HG03039 (cell line): Measurements from ENCODE around the gene RBM26.
"Not testable (repeated sequence)": the region's sequence is repeated elsewhere in the genome, so short reads cannot be mapped to it uniquely, and the experiment has no call there.

Experiments used
- ATAC-seq: cut with Tn5 transposase; IDR thresholded peaks from one replicate; pipeline ENCODE4 v1.9.1; 2021; ENCODE audit warnings: mild to moderate bottlenecking, moderate library complexity; ENCODE audit not compliant: unreplicated experiment

The RBM26 gene

DNA sequence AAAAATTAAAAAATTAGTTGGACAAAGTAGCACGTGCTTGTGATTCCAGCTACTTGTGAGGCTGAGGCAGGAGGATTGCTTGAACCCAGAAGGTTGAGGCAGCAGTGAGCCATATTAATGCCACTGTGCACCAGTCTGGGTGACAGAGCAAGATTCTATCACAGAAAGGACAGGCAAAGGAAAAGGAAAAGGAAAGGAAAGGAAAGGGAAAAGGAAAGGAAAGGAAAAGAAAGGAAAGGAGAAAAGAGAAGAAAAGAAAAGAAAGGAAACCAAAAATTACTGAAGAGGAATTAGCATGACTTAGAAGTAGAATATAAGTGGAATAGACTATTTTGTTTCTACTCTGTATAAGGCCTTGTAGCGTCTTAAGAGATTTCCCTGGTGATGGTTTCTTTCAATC is 122.3 kb downstream of the RBM26 start:
- no peak for ATAC-seq

DNA sequence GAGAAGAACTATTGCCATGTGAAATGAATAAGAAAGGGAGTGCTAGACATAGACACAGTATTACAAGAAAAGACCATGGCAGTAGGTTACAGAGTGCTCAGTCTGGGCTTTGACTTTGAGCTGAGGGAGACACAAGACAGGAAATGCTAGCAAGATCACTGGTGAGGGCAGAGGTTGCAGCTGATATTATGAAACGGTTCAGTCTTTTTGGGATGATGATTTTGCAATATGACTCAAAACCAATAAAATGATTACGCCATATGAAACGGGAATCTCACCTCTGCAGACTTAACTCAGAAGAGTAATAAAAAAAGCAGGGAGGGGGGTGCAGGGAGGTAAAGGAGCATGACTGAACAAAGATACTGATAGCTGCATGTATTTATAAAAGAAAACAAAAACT is 123.1 kb downstream of the RBM26 start:
- ATAC-seq, result no peak

DNA sequence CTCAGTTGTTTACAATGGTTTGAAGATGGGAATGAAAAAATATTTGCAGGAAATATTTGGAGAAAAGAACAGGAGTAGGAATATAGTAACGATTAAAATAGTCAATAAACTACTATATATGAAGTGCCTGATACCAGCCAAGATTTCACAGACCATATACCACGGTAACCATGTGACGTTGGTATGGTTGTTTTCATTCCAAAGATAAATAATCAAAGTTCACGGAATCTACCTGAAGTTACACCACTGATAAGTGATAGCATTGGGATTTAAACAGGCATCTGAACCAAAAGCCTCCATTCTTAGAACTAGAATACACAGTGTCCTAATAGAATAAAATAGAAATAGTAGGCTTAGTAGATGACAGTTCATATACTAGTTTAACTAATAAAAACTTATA is 123.5 kb downstream of the RBM26 start:
- ATAC-seq, result no peak

DNA sequence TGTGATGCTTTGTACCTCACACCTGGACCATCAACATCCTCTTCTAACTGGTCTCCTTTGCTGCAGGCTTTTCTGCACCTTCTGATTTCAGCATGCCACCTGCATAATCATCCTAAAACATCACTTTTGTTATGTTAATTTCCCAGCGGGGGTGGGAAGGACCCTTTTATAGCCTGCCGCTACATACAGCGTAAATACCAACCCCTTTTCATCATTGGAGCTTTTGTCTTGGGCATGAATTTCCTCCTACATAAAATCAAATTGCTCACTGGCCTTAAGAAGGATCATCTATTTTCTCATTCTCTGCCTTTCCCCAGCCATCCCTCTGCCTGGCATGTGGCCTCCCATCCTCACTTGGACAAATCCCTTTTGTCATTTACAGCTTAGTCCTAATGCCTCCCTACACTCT is 124.7 kb downstream of the RBM26 start:
- ATAC-seq, result no peak

DNA sequence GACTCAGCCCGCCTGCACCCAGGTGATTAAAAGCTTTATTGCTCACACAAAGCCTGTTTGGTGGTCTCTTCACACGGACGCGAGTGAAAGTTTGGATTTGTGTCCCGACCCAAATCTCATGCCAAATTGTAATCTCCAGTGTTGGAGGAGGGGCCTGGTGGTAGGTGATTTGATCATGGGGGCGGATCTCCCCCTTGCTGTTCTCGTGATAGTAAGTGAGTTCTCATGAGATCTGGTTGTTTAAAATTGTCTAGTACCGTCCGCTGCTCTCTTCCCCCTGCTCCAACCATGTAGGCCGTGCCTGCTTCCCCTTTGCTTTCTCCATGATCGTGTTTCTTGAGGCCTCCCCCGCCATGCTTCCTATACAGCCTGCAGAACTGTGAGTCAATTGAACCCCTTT is 126.3 kb downstream of the RBM26 start:
- not testable (repeated sequence) for ATAC-seq

DNA sequence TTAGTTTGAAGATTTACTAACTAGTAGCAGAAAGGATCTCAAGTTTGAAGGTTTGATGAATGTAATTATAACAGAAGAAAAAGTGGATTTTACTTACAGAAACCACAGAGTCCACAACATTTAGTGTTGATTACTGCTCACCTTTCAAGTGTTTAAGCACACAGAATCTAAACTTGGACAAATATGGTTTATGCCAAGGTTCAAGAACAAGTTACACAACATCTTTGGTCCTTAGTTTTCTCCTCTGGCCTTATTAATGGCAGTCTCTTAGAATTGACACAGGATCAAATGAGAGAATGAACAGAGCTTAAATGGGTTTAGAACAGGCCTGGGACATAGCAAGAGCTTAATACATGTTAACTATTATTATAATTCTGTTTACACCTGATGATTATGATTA is 133.0 kb downstream of the RBM26 start:
- ATAC-seq, result no peak

DNA sequence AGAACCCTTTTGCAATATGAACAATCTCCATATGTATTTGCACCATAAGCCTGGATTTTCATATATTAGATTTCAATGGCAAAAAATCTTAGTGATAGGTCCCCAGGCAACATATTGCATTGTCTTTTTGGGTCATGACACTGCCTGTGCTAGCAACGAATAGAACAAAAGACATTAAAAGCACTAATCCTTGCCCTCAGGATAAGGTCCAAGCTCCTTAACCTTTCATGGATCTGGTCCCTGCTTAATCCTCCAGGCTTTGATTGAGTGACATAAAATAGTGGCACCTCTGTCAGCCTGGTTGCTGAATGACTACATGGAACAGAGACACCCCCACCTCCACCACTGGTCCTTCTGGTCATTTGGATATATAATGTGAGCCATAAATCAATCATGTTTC is 134.4 kb downstream of the RBM26 start:
- no peak for ATAC-seq

DNA sequence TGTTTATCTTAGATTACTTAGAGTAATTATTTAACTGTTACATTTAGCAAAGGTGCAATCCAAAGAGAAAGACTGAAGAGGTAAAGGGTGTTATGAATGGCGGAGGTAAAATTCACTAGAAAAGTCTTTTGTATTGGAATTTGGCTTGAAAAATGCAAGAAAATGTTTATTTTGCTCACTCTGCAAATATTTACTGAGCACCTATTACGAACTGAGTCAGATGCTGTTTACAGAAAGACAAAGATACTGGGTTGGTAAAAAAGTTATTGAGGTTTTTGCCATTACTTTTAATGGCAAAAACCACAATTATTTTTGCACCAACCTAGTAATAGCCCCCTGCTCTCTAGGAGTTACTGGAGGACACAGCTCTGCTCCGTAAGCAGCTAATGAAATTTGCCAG is 135.2 kb downstream of the RBM26 start:
- no peak for ATAC-seq
